Measurements from ENCODE around the gene BRF1. TPM values are rescaled to one million over a fixed set of nuclear protein-coding genes. Genes with fewer than 3 reads are reported as not detected.
A peak's percentile ranks its signal among the peaks of the same experiment; 100 is the strongest.

Gene BRF1
- total and polyA plus RNA-seq, 2 of the 13 experiments (the other 11 are each of a cell fraction or from before 2014, with no cell fraction given): 5.1 to 11.0 TPM

DNA sequence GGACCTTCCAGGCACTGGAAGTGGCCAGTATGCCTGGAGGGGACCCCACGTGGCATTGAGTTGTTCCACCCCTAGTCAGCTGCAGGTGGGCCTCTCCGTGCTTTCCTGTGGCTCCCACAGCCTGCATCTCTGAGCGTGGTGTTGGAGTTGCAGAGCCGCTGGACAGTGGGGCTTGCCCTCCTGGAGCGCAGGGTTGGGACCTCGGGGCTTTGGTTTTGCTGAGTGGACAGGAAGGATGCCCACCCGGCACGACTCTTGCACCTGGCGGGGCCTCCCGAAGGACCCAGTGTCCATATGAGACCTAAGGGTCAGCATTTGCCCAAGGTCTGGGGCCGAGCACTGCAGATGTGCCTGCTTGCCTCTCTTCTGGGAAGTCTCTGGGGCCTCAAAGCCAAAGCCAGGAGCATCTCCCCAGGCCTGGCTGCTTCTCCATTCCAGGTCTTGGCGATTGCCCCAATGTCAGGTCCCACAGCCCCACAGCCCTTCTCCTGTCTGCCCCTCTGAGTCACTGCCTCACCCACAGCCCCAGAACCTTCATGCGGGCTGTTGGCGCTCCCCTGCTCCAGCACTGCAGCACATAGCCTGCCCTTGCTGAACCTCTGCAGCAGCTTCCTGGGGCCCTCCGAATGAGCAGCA lies 15.3 kb upstream of the BRF1 start (continued):
- TF ChIP-seq, protein P1, sequence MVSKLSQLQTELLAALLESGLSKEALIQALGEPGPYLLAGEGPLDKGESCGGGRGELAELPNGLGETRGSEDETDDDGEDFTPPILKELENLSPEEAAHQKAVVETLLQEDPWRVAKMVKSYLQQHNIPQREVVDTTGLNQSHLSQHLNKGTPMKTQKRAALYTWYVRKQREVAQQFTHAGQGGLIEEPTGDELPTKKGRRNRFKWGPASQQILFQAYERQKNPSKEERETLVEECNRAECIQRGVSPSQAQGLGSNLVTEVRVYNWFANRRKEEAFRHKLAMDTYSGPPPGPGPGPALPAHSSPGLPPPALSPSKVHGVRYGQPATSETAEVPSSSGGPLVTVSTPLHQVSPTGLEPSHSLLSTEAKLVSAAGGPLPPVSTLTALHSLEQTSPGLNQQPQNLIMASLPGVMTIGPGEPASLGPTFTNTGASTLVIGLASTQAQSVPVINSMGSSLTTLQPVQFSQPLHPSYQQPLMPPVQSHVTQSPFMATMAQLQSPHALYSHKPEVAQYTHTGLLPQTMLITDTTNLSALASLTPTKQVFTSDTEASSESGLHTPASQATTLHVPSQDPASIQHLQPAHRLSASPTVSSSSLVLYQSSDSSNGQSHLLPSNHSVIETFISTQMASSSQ (IDR thresholded peaks at IDR 0.05; ENCODE audit: low read depth): no peak
- TF ChIP-seq, protein P1 (CRISPR knock-in tag; IDR thresholded peaks at IDR 0.05; ENCODE audit: borderline replicate concordance): no peak
- TF ChIP-seq CBX2 (IDR thresholded peaks at IDR 0.05; ENCODE audit: low read depth, low read length): no peak
- no peak for TF ChIP-seq CBX2 (CRISPR knock-in tag; IDR thresholded peaks at IDR 0.05; ENCODE audit: low read depth)
- 0 out of 2 replicates have a peak, but pooled peaks have one; percentile 12 for TF ChIP-seq MAFF (IDR thresholded peaks at IDR 0.05; ENCODE audit: low read depth, low read length)
- no peak for TF ChIP-seq ZFX (CRISPR knock-in tag; IDR thresholded peaks at IDR 0.05; ENCODE audit: low read depth)
- no peak for TF ChIP-seq NFRKB (IDR thresholded peaks at IDR 0.05)
- peak; percentile 12 to 49; a peak in 1 of 4 replicates for TF ChIP-seq MAFK (conservative IDR thresholded peaks at IDR 0.05 in 1 of 2, IDR thresholded peaks at IDR 0.05 in 1 of 2; ENCODE audit: low read length in 2 of 2)
- TF ChIP-seq, protein P2, sequence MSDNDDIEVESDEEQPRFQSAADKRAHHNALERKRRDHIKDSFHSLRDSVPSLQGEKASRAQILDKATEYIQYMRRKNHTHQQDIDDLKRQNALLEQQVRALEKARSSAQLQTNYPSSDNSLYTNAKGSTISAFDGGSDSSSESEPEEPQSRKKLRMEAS (IDR thresholded peaks at IDR 0.05): 0 out of 2 replicates have a peak, but pooled peaks have one; percentile 11
- TF ChIP-seq ZNF253 (CRISPR knock-in tag; IDR thresholded peaks at IDR 0.05; ENCODE audit: borderline replicate concordance): no peak
- TF ChIP-seq, protein P3, sequence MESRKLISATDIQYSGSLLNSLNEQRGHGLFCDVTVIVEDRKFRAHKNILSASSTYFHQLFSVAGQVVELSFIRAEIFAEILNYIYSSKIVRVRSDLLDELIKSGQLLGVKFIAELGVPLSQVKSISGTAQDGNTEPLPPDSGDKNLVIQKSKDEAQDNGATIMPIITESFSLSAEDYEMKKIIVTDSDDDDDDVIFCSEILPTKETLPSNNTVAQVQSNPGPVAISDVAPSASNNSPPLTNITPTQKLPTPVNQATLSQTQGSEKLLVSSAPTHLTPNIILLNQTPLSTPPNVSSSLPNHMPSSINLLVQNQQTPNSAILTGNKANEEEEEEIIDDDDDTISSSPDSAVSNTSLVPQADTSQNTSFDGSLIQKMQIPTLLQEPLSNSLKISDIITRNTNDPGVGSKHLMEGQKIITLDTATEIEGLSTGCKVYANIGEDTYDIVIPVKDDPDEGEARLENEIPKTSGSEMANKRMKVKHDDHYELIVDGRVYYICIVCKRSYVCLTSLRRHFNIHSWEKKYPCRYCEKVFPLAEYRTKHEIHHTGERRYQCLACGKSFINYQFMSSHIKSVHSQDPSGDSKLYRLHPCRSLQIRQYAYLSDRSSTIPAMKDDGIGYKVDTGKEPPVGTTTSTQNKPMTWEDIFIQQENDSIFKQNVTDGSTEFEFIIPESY (CRISPR knock-in tag; IDR thresholded peaks at IDR 0.05): peak; percentile 67
- TF ChIP-seq ZNF614 (CRISPR knock-in tag; IDR thresholded peaks at IDR 0.05; ENCODE audit: borderline replicate concordance): no peak
- no peak for TF ChIP-seq JARID2 (CRISPR knock-in tag; IDR thresholded peaks at IDR 0.05; ENCODE audit: insufficient replicate concordance)
- TF ChIP-seq HDAC2 (CRISPR knock-in tag; IDR thresholded peaks at IDR 0.05): no peak
- TF ChIP-seq, protein P4, sequence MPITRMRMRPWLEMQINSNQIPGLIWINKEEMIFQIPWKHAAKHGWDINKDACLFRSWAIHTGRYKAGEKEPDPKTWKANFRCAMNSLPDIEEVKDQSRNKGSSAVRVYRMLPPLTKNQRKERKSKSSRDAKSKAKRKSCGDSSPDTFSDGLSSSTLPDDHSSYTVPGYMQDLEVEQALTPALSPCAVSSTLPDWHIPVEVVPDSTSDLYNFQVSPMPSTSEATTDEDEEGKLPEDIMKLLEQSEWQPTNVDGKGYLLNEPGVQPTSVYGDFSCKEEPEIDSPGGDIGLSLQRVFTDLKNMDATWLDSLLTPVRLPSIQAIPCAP (CRISPR knock-in tag; IDR thresholded peaks at IDR 0.05; ENCODE audit: low read depth): no peak
- no peak for TF ChIP-seq ZFP62 (CRISPR knock-in tag; IDR thresholded peaks at IDR 0.05)
- TF ChIP-seq, protein P5, sequence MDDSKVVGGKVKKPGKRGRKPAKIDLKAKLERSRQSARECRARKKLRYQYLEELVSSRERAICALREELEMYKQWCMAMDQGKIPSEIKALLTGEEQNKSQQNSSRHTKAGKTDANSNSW (CRISPR knock-in tag; IDR thresholded peaks at IDR 0.05; ENCODE audit: borderline replicate concordance): no peak
- TF ChIP-seq YEATS4 (CRISPR knock-in tag; IDR thresholded peaks at IDR 0.05; ENCODE audit: borderline replicate concordance): no peak
- no peak for TF ChIP-seq SMAD9 (CRISPR knock-in tag; IDR thresholded peaks at IDR 0.05)
- TF ChIP-seq, protein P6, sequence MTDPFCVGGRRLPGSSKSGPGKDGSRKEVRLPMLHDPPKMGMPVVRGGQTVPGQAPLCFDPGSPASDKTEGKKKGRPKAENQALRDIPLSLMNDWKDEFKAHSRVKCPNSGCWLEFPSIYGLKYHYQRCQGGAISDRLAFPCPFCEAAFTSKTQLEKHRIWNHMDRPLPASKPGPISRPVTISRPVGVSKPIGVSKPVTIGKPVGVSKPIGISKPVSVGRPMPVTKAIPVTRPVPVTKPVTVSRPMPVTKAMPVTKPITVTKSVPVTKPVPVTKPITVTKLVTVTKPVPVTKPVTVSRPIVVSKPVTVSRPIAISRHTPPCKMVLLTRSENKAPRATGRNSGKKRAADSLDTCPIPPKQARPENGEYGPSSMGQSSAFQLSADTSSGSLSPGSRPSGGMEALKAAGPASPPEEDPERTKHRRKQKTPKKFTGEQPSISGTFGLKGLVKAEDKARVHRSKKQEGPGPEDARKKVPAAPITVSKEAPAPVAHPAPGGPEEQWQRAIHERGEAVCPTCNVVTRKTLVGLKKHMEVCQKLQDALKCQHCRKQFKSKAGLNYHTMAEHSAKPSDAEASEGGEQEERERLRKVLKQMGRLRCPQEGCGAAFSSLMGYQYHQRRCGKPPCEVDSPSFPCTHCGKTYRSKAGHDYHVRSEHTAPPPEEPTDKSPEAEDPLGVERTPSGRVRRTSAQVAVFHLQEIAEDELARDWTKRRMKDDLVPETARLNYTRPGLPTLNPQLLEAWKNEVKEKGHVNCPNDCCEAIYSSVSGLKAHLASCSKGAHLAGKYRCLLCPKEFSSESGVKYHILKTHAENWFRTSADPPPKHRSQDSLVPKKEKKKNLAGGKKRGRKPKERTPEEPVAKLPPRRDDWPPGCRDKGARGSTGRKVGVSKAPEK (CRISPR knock-in tag; IDR thresholded peaks at IDR 0.05; ENCODE audit: borderline replicate concordance): no peak

All from HepG2 (cell line).